Measurements from ENCODE around the gene LRRC37B.
"Not testable (repeated sequence)": the region's sequence is repeated elsewhere in the genome, so short reads cannot be mapped to it uniquely, and the experiment has no call there.

LRRC37B gene

DNA sequence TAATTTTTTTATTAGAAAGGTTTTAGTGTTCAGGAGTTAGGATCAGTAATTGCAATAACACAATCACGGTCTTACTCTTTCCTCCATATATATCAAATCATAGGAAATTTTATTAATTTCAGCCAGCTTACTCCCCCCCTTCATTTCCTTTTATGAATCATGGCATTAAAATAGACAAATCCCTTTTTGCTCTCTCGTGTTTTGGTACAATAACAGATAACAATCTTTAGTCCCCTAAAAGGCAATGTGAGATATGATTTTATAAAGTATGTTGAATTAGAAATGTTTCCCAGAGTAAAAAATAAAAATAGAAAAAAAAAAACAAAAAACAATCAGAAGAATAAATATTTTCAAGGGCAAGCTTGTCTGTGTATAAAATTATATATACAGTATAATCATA lies 92.5 kb downstream of the LRRC37B start:
- no peak for DNase-seq

DNA sequence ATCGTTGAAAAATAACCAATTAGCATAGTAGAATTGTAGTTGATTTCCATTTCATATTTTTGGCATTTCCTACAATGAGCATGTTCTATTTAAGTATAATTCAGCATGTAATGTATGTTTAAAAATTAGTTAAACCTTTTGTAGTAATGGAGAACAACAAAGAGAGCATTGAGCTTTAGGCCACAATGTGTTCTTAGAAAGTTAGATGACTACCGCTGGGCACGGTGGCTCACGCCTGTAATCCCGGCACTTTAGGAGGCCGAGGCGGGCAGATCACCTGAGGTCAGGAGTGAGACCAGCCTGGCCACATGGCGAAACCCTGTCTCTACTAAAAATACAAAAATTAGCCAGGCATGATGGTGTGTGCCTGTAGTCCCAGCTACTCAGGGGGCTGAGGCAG lies 93.1 kb downstream of the LRRC37B start:
- DNase-seq = not testable (repeated sequence)

DNA sequence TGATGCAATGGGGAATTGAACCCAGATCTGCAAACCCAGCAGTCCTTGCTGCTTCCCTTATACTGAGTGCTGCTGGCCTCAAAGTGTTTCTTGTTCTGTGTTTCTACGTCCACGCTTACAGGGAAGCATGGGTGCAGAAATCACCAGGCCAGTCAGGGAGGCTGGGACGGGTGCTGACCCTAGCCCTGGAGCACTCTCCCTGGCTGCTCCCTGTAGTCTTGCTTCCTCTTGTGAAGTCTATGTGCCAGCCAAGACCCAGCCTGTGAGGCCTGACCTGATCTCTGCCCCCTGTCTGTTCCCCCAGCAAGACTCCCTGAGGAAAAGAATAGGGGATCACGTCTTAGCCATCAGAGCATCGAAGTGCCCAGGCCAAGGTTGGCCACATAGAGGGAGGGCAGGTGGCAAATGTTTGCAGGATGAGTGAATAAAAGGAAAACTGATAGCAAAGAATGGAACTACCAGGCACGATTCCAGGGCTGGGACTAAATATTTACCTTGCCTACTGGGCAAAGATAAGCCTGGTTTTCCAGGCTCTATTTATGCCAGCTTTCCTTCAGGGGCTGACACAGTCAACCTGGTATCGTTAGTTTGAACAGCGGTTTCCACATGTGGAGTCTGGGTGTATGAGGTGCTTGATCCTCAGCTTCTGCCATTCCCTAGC lies 93.9 kb downstream of the LRRC37B start:
- DNase-seq = peak; percentile 35

DNA sequence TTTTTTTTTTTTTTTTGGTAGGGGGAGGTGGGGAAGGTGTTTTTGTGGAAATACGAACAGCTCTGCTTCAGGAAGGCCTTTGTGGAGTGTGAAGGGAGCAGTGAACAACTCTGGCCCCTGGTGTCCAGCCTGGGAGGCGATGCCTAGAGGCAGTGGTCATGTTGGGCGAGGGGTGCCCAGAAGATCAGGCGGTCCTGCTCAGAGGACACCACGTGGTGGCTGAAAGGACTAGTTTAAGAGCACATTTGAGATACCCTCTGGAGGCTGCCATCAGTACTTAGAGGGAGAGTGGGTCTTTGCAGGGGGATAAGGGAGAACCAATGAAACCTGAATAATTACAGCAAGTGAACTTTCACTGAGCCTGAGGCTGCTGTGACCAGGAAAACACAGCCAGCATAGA lies 95.0 kb downstream of the LRRC37B start:
- no peak for DNase-seq

DNA sequence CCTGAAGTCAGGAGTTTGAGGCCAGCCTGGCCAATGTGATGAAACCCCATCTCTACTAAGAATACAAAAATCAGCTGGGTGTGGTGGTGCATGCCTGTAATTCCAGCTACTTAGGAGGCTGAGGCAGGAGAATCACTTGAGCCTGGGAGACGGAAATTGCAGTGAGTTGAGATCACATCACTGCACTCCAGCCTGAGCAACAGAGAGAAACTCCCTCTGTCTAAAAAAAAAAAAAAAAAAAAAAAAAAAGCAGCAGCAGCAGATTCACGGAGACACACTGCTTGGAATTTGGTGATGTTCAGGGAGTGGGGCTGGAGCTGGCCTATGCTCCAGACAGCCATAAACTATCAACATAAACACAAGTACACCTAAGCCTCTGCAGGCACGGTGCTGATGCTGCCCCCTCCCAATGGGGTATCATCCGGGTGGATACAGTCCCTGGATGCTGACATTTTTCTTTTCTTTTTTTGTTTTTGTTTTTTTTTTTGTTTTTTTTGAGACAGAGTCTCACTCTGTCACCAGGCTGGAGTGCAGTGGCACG lies 95.5 kb downstream of the LRRC37B start:
- DNase-seq = no peak
